Measurements from ENCODE around the gene SPOCK1. TPM values are rescaled to one million over a fixed set of nuclear protein-coding genes. Genes with fewer than 3 reads are reported as not detected.
A peak's percentile ranks its signal among the peaks of the same experiment; 100 is the strongest.

The SPOCK1 gene
- total RNA-seq, 1 experiment from 2014 or later, result 10.9 TPM

DNA sequence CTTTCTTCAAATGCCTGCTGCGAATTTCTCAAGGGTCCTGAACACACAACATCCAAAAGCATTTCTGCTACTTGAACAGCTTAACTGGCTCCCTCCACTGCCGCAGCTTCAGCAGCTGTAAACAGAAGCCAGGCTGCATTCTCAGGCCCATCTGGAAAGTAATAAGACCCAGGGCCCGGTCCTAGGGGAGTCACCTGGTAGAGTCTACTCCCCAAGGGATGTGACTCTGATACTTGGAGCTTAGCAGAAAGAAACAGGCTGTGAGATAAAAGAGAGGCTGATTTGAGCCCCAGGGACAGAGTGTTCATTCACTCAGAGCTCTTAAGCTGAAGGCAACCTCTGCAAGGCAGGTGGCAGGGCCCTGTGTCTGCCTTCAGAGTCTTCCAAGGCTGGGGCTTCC, 356.8 kb downstream of the SPOCK1 start:
- Histone ChIP-seq H3K4me2 (ENCODE audit: insufficient read depth, insufficient read length, low read length) (no peak overlapping the region), H2BK12ac (ENCODE audit: insufficient read length, low read depth, low read length) (no peak overlapping the region)
- no peaks in the 10 kb centered on the region for H3K36me3 Mint-ChIP-seq (ENCODE audit: insufficient read depth in 1 of 3, low read depth in 3 of 3)

More for the DNA sequence above, 356.8 kb downstream of the SPOCK1 start:
- Histone ChIP-seq H2BK5ac (ENCODE audit: insufficient read length, low read length) (no peak overlapping the region), H4K20me1 (ENCODE audit: control insufficient read depth, insufficient read depth, insufficient read length) (no peaks in the 10 kb centered on the region), H3K4ac (ENCODE audit: low read depth, low read length) (no peak overlapping the region), H2AFZ (ENCODE audit: low read length) (no peak overlapping the region), H3K79me2 (ENCODE audit: insufficient read depth, low read length) (no peaks in the 10 kb centered on the region), H4K91ac (ENCODE audit: insufficient read length, low read depth, low read length) (no peak overlapping the region), H3K27ac (ENCODE audit: insufficient read length, low read depth, low read length) (no peak overlapping the region), H3K18ac (ENCODE audit: insufficient read length, low read depth, low read length) (no peak overlapping the region), H3K23ac (ENCODE audit: insufficient read length, low read depth, low read length) (no peak overlapping the region), H3T11ph (ENCODE audit: low read length) (no peak overlapping the region), H3K23me2 (ENCODE audit: insufficient read length, low read depth, low read length, poor library complexity, severe bottlenecking) (no peaks in the 10 kb centered on the region), H2BK15ac (ENCODE audit: low read depth, low read length) (no peak overlapping the region), H2AK5ac (ENCODE audit: insufficient read length, low read length) (no peak overlapping the region), H3K27me3 (ENCODE audit: insufficient read depth, low read length) (no peaks in the 10 kb centered on the region), H2BK20ac (ENCODE audit: low read depth, low read length, poor library complexity, severe bottlenecking) (no peak overlapping the region), H2BK120ac (ENCODE audit: low read depth, low read length, poor library complexity, severe bottlenecking) (no peak overlapping the region), H4K5ac (ENCODE audit: insufficient read length, low read depth, low read length) (no peak overlapping the region), H3K79me1 (ENCODE audit: insufficient read depth, low read depth, low read length, poor library complexity, severe bottlenecking) (no peaks in the 10 kb centered on the region), H3K4me1 (ENCODE audit: insufficient read depth, low read length) (0 out of 2 replicates have a peak, but pooled peaks cover 2% of the 10 kb centered on the region), H3K9ac (ENCODE audit: extremely low read depth, insufficient read length, low read length) (no peak overlapping the region), H3K9me3 (ENCODE audit: control insufficient read depth, low read depth, low read length) (no peaks in the 10 kb centered on the region), H3K56ac (ENCODE audit: insufficient read length, low read depth, low read length) (no peak overlapping the region), H4K8ac (replicated peaks; ENCODE audit: insufficient read length, low read depth, low read length) (no peak overlapping the region), H3K14ac (ENCODE audit: insufficient read depth, low read length) (0 out of 2 replicates have a peak overlapping the region, but pooled peaks have one; percentile 49)
- no peaks in the 10 kb centered on the region for H3K9me3 Mint-ChIP-seq
- H3K4me3 Mint-ChIP-seq, result no peak overlapping the region
- peaks cover 28 to 36% of the 10 kb centered on the region in 2 experiments for H3K4me1 Mint-ChIP-seq
- H3K27ac Mint-ChIP-seq, result no peak overlapping the region
- TF ChIP-seq, protein P1, sequence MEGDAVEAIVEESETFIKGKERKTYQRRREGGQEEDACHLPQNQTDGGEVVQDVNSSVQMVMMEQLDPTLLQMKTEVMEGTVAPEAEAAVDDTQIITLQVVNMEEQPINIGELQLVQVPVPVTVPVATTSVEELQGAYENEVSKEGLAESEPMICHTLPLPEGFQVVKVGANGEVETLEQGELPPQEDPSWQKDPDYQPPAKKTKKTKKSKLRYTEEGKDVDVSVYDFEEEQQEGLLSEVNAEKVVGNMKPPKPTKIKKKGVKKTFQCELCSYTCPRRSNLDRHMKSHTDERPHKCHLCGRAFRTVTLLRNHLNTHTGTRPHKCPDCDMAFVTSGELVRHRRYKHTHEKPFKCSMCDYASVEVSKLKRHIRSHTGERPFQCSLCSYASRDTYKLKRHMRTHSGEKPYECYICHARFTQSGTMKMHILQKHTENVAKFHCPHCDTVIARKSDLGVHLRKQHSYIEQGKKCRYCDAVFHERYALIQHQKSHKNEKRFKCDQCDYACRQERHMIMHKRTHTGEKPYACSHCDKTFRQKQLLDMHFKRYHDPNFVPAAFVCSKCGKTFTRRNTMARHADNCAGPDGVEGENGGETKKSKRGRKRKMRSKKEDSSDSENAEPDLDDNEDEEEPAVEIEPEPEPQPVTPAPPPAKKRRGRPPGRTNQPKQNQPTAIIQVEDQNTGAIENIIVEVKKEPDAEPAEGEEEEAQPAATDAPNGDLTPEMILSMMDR (conservative IDR thresholded peaks at IDR 0.05), result no peak
- no CpG with 5 or more reads among the region's 3 CpGs for WGBS (ENCODE audit: extremely low coverage, insufficient read length, low lambda C conversion rate)
- no peak for DNase-seq
- no peaks in the 10 kb centered on the region for H3K27me3 Mint-ChIP-seq (ENCODE audit: low read depth)

Data from H9 (cell line).